Gastroesophageal sphincter (tissue), 4 donors: ENCODE data around the gene FANK1. TPM values are rescaled to one million over a fixed set of nuclear protein-coding genes. Genes with fewer than 3 reads are reported as not detected.

Source experiments
- ATAC-seq: fragments of 150-250 bp; one replicate; pipeline ENCODE4 v1.9.1; 2016; ENCODE audit warnings: mild to moderate bottlenecking, moderate library complexity
- H3K27ac ChIP-seq, 4 donors: fragments of 200-600 bp; sonication (generic) in 3 of 4; 1 replicate in 3 of 4; 2 replicates in 1 of 4; pipeline ENCODE4 v1.5.1; 2016 to 2019
- H3K27me3 ChIP-seq: fragments of 200-600 bp; sonication (generic); one replicate; pipeline ENCODE4 v1.5.1; 2019
- H3K36me3 ChIP-seq, 2 donors: fragments of 200-600 bp; sonication (generic); one replicate each; pipeline ENCODE4 v1.5.1; 2019; ENCODE audit warnings: control low read depth in 1 of 2
- H3K4me1 ChIP-seq, 3 donors: fragments of 200-600 bp; sonication (generic); 1 replicate in 2 of 3; 2 replicates in 1 of 3; pipeline ENCODE4 v1.5.1; 2016 to 2019; ENCODE audit warnings: control low read depth in 2 of 3
- H3K4me3 ChIP-seq, 2 donors: fragments of 200-600 bp; sonication (generic); one replicate each; pipeline ENCODE4 v1.5.1; 2019; ENCODE audit warnings: mild to moderate bottlenecking in 1 of 2, moderate library complexity in 1 of 2
- H3K9me3 ChIP-seq, 3 donors: fragments of 200-600 bp; sonication (generic); one replicate each; pipeline ENCODE4 v1.5.1; 2017 to 2019; ENCODE audit warnings: control low read depth in 2 of 3
- CTCF ChIP-seq, 4 experiments: fragments of 200-600 bp in 2 of 4; fragments of 450-650 bp in 2 of 4; sonication (generic) in 1 of 4; IDR thresholded peaks; one replicate each; pipeline ENCODE4 v1.5.1; 2017 to 2019; ENCODE audit warnings: antibody characterized with exemption in 4 of 4, mild to moderate bottlenecking in 2 of 4, moderate library complexity in 2 of 4
- EP300 ChIP-seq: sonication (generic); formaldehyde crosslinking; IDR thresholded peaks from one replicate; pipeline ENCODE4 v1.6.1; 2017; ENCODE audit warnings: antibody characterized with exemption, mild to moderate bottlenecking
- POLR2A ChIP-seq, 2 donors: fragments of 450-650 bp; IDR thresholded peaks; one replicate each; pipeline ENCODE4 v1.6.1; 2017; ENCODE audit warnings: antibody characterized with exemption in 2 of 2, mild to moderate bottlenecking in 2 of 2, moderate library complexity in 1 of 2
- POLR2AphosphoS5 ChIP-seq: sonication (generic); formaldehyde crosslinking; IDR thresholded peaks from one replicate; pipeline ENCODE4 v1.6.1; 2017; ENCODE audit warnings: antibody characterized with exemption
- WGBS, 2 donors: methylation state at CpG; one replicate each; pipeline ENCODE4 v1.1.5; 2018; ENCODE audit warnings: low coverage in 1 of 2; 5-methylcytosine and 5-hydroxymethylcytosine counted together
- small RNA-seq, 4 donors: library from RNA; depleted of rRNA; stranded (forward); fragments of <200 nt; gene quantifications; one replicate each; pipeline ENCODE3, GENCODE V24; 2016
- total RNA-seq, 4 donors: library from RNA; depleted of rRNA; stranded (reverse); fragments of >200 nt; gene quantifications; one replicate each; pipeline ENCODE4 v1.1.0, GENCODE V29; 2016

FANK1 gene
- total RNA-seq, 4 donors from 2014 or later = 0.81 to 1.7 (median 0.93) TPM; not detected in 1

- Histone ChIP-seq H3K27me3 (peaks cover 8% of the 10 kb centered on the region), H3K27ac (no peak overlapping the region), H3K36me3 (no peaks in the 10 kb centered on the region), H3K4me1 (peaks cover 0 to 18% (median 3%) of the 10 kb centered on the region in 3 donors), H3K4me3 (no peak overlapping the region), H3K9me3 (peaks cover 0 to 5% (median 0%) of the 10 kb centered on the region in 3 donors)
- no peak for ATAC-seq
- TF ChIP-seq EP300 (no peak), CTCF (IDR thresholded peaks at IDR 0.05) (no peak), POLR2AphosphoS5 (no peak), POLR2A (IDR thresholded peaks at IDR 0.05) (no peak)
- WGBS, 2 donors = 40 to 45% methylated on average over 1 to 5 of the region's 6 CpGs
Observed at GRCh38 chr10:126058104-126058503, 161.7 kb downstream of the FANK1 start.

- Histone ChIP-seq H3K27ac (no peak overlapping the region), H3K4me3 (no peak overlapping the region), H3K9me3 (peaks cover 0 to 5% (median 0%) of the 10 kb centered on the region in 3 donors), H3K4me1 (peaks cover 0 to 18% (median 3%) of the 10 kb centered on the region in 3 donors), H3K27me3 (peaks cover 8% of the 10 kb centered on the region), H3K36me3 (no peaks in the 10 kb centered on the region)
- no peak for ATAC-seq
- 34 to 41% methylated on average over 9 of the region's 9 CpGs for WGBS, 2 donors
- no peak for TF ChIP-seq POLR2A (IDR thresholded peaks at IDR 0.05)
- no peak for TF ChIP-seq POLR2AphosphoS5
- no peak for TF ChIP-seq CTCF (IDR thresholded peaks at IDR 0.05)
- TF ChIP-seq EP300 = no peak
Observed at GRCh38 chr10:126058507-126058906, 162.1 kb downstream of the FANK1 start.

Small RNA genes within 50 kb of the gene (small RNA-seq; reads per million reads assigned to genes)
- gene GNG10P1 = 0 reads per million in 4 donors
- gene RF00017 = 0 reads per million in 4 donors
- 0 reads per million in 4 donors for gene RNU2-42P

Other genes starting within 250 kb of the FANK1 start
- gene TEX36, start 213.4 kb upstream of the FANK1 start, total RNA-seq = not detected
- gene EDRF1, start 176.9 kb upstream of the FANK1 start, total RNA-seq = 10 to 100 TPM in 3 of 4 donors, 1 to 10 TPM in 1; 7.8 to 22.1 (median 15.8) TPM
- under 1 TPM in 2 of 4 donors, not detected in 2; 0.13 to 0.81 TPM for gene MMP21, start 120.7 kb upstream of the FANK1 start, total RNA-seq
- gene UROS, start 73.3 kb upstream of the FANK1 start, total RNA-seq = 10 to 100 TPM; 25.3 to 64.0 (median 39.1) TPM
- gene BCCIP, start 73.0 kb upstream of the FANK1 start, total RNA-seq = 10 to 100 TPM; 38.6 to 59.2 (median 50.3) TPM
- gene DHX32, start 15.3 kb upstream of the FANK1 start, total RNA-seq = 10 to 100 TPM; 22.1 to 31.5 (median 27.5) TPM